Measurements from ENCODE around the gene C8A. TPM values are rescaled to one million over a fixed set of nuclear protein-coding genes. Genes with fewer than 3 reads are reported as not detected.

C8A gene
- total and polyA plus RNA-seq, 2 of the 8 experiments (the other 6 are each of a cell fraction or from before 2014, with no cell fraction given), result not detected

DNA sequence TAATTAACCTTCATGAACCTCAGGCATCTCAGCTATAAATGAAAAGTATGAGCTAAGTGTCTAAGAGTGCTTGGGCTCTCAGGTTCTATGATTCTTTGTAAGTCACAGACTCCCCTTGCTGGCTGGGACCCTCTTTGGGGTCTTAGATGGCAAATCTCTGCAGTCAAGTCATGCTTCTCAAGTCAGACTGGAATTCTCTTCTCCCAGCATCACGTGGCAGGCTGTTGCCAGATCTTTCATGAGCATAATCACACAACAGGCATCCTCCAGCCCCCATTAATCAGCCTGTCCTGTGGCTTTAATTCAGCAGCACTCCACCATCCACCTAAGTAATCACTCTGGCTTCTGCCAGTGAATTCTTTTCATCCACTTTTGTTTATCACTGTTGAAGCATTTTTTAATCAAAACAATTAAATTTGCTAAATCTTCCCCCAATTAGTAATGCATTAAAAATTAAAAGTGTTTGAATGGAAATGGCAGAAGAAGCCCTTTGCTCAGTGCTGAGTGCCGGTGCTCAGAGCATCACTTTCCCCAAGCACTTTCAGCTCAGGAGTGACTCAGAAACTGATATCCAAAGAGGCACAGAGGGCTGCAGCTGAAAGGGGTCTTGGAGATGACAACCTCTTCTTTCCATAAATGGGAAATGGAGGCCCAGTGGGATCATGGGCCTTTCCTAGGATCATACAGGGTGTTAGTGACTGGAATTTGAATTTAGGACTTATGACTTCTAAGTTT lies 50.2 kb downstream of the C8A start:
- no peaks in the 10 kb centered on the region for H3K23me2 ChIP-seq (ENCODE audit: low read depth, low read length)
- H3K9ac ChIP-seq (replicated peaks in 1 of 4; ENCODE audit: extremely low read depth in 1 of 4, low read depth in 3 of 4, low read length in 3 of 4), result no peak overlapping the region
- H3K4ac ChIP-seq (replicated peaks; ENCODE audit: insufficient read length, low read depth, low read length), result no peak overlapping the region
- H3K4me2 ChIP-seq (ENCODE audit: insufficient read depth in 1 of 2, low read depth in 2 of 2, low read length in 2 of 2), result no peak overlapping the region
- H3K23ac ChIP-seq (ENCODE audit: insufficient read length), result no peak overlapping the region
- DNase-seq (ENCODE audit: low read depth in 1 of 2, low spot score in 2 of 2) (no peak), FAIRE-seq (no peak)
- no peak overlapping the region for H2BK20ac ChIP-seq (ENCODE audit: low read length)
- 86% methylated on average over 2 of the region's 2 CpGs; no CpG with 5 or more reads in 1 of the 2 experiments for WGBS, 2 experiments (ENCODE audit: extremely low coverage in 1 of 2, insufficient coverage in 1 of 2, insufficient read length in 1 of 2, insufficient replicate concordance in 2 of 2, low coverage in 1 of 2, low lambda C conversion rate in 2 of 2, missing lambda C conversion rate in 1 of 2)
- no peaks in the 10 kb centered on the region for H4K20me1 ChIP-seq (replicated peaks in 1 of 2; ENCODE audit: control insufficient read depth in 1 of 2, insufficient read depth in 2 of 2, low read length in 2 of 2)
- H2BK120ac ChIP-seq (replicated peaks; ENCODE audit: low read depth, low read length), result no peak overlapping the region
- ChIA-PET CTCF (ENCODE audit: partially characterized antibody) (interaction anchor here (0.9 kb wide), 1 partner anchor 12 kb away, joined by 4 read pairs; no protein-coding TSS in a partner anchor), POLR2A (ENCODE audit: partially characterized antibody) (no interaction called here)
- no peak overlapping the region for H3K56ac ChIP-seq (replicated peaks; ENCODE audit: insufficient read length, low read depth, low read length)
- H2BK5ac ChIP-seq (ENCODE audit: low read depth, low read length), result no peak overlapping the region
- H3K27ac ChIP-seq (ENCODE audit: low read depth, low read length), result no peak overlapping the region
- no peak overlapping the region for H3K4me3 ChIP-seq (ENCODE audit: extremely low read depth in 1 of 4, insufficient read depth in 2 of 4, low read depth in 3 of 4, low read length in 4 of 4)
- H2AFZ ChIP-seq (ENCODE audit: low read length), result no peak overlapping the region
- no peak overlapping the region for H2AK5ac ChIP-seq (ENCODE audit: low read depth, low read length)
- no peak overlapping the region for H4K8ac ChIP-seq (ENCODE audit: extremely low read depth, insufficient read depth, low read length)
- no peak overlapping the region for H2BK15ac ChIP-seq (ENCODE audit: low read length)
- no peaks in the 10 kb centered on the region for H3K36me3 ChIP-seq (ENCODE audit: control insufficient read depth in 2 of 4, insufficient read depth in 4 of 4, low read length in 3 of 4)
- H3K14ac ChIP-seq (ENCODE audit: insufficient read length), result no peak overlapping the region
- H3K4me1 ChIP-seq (replicated peaks in 1 of 4; ENCODE audit: control insufficient read depth in 3 of 4, insufficient read depth in 4 of 4, low read length in 3 of 4), result no peaks in the 10 kb centered on the region
- no peak overlapping the region for H3K18ac ChIP-seq (ENCODE audit: extremely low read depth, low read length)
- H3K9me3 ChIP-seq (ENCODE audit: insufficient read depth in 2 of 2, low read depth in 1 of 2, low read length in 1 of 2), result no peaks in the 10 kb centered on the region
- H4K91ac ChIP-seq (replicated peaks; ENCODE audit: insufficient read length, low read length), result no peak overlapping the region
- H4K5ac ChIP-seq (ENCODE audit: insufficient read length, low read depth, low read length), result no peak overlapping the region
- H3K79me2 ChIP-seq (ENCODE audit: control insufficient read depth in 1 of 2, insufficient read depth in 2 of 2, low read length in 2 of 2), result no peaks in the 10 kb centered on the region
- H3K27me3 ChIP-seq (replicated peaks in 1 of 4; ENCODE audit: control insufficient read depth in 3 of 4, extremely low read depth in 1 of 4, insufficient read depth in 3 of 4, low read length in 3 of 4), result no peaks in the 10 kb centered on the region
- H2BK12ac ChIP-seq (ENCODE audit: low read depth, low read length), result no peak overlapping the region
- H3K79me1 ChIP-seq (ENCODE audit: low read depth, low read length), result no peaks in the 10 kb centered on the region
- TF ChIP-seq SAP30 (IDR thresholded peaks at IDR 0.05; ENCODE audit: insufficient read depth, insufficient replicate concordance, low read length) (no peak), SP2 (IDR thresholded peaks at IDR 0.05; ENCODE audit: low read length) (no peak), NANOG (IDR thresholded peaks at IDR 0.05; ENCODE audit: insufficient read depth, low read depth, low read length, poor library complexity, severe bottlenecking) (no peak), PHF8 (conservative IDR thresholded peaks at IDR 0.05; ENCODE audit: low read depth, low read length) (no peak), RNF2 (IDR thresholded peaks at IDR 0.05; ENCODE audit: borderline replicate concordance, low read depth, low read length, missing control alignments, poor library complexity, severe bottlenecking) (no peak), POLR2AphosphoS5 (IDR thresholded peaks at IDR 0.05; ENCODE audit: low read depth, low read length) (no peak), SIN3A (conservative IDR thresholded peaks at IDR 0.05 in 1 of 2, IDR thresholded peaks at IDR 0.05 in 1 of 2; ENCODE audit: low read depth in 1 of 2, low read length in 2 of 2) (no peak), GTF2F1 (IDR thresholded peaks at IDR 0.05; ENCODE audit: borderline replicate concordance, low read depth, low read length) (no peak)
- TF ChIP-seq, protein P1, sequence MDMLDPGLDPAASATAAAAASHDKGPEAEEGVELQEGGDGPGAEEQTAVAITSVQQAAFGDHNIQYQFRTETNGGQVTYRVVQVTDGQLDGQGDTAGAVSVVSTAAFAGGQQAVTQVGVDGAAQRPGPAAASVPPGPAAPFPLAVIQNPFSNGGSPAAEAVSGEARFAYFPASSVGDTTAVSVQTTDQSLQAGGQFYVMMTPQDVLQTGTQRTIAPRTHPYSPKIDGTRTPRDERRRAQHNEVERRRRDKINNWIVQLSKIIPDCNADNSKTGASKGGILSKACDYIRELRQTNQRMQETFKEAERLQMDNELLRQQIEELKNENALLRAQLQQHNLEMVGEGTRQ (IDR thresholded peaks at IDR 0.05; ENCODE audit: low read length), result no peak
- TF ChIP-seq, protein P2, sequence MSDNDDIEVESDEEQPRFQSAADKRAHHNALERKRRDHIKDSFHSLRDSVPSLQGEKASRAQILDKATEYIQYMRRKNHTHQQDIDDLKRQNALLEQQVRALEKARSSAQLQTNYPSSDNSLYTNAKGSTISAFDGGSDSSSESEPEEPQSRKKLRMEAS (IDR thresholded peaks at IDR 0.05), result no peak

Data from H1 (cell line).